ENCODE measurements around the gene NACC2. TPM values are rescaled to one million over a fixed set of nuclear protein-coding genes. Genes with fewer than 3 reads are reported as not detected.

The NACC2 gene
- total and polyA plus RNA-seq, 2 donors (not counting 3 experiments of a cell fraction or from before 2014, with no cell fraction given): 15.8 to 27.1 TPM

DNA sequence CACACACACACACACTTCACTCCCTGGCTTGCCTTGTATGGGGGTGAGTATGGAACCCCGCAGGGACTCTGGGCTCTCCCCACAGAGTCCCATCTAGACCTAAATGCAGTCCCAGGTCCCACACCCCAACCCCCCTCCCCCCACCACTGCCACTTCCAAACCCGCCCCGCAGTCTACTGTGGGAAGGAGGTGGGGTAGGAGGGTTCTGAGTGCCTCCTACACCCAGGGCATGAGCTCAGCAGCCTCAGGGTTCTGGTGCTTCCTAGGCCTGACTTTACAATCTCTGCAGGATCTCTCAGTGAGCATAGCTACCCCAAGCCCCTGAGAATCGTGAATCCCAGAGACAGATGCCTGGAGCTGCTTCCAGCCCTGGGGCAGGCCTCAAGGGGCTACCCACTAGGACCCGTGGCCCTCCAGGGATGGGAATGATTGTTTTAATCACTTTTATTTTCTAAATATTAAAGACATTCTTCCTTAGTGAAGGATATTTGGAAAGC is 1.5 kb upstream of the NACC2 start:
- no peak overlapping the region for H2AFZ ChIP-seq (ENCODE audit: low read depth, low read length)
- H3K79me2 ChIP-seq (ENCODE audit: control insufficient read depth, insufficient read depth, low read length): peaks cover 31% of the 10 kb centered on the region
- H4K20me1 ChIP-seq (replicated peaks; ENCODE audit: control insufficient read depth, extremely low read depth, insufficient read depth, low read length): no peaks in the 10 kb centered on the region
- ChIA-PET POLR2A (no interaction called here), CTCF (interaction anchor here (0.6 to 1.9 kb wide), 4 partner anchors 11 to 26 kb away, joined by 3 to 6 read pairs (median 4); no protein-coding TSS in a partner anchor)
- intact Hi-C loops (cut with micrococcal nuclease) (no loop called here), dilution Hi-C loops (cut with MboI; ENCODE audit: extremely low pct_ligation_motif_present, low sequenced_read_pairs) (no loop called here)
- no peak overlapping the region for H3K4me2 ChIP-seq (ENCODE audit: insufficient read depth, low read length)
- no peaks in the 10 kb centered on the region for H3K36me3 ChIP-seq (ENCODE audit: control insufficient read depth in 2 of 2, extremely low read depth in 1 of 2, insufficient read depth in 2 of 2, low read length in 2 of 2)
- no peaks in the 10 kb centered on the region for H3K27me3 ChIP-seq (ENCODE audit: control insufficient read depth in 2 of 2, insufficient read depth in 2 of 2, low read length in 2 of 2)
- DNase-seq (ENCODE audit: low read depth, low spot score) (no peak), FAIRE-seq (no peak)
- H3K4me3 ChIP-seq (replicated peaks in 1 of 3; ENCODE audit: insufficient read depth in 1 of 3, low read depth in 1 of 3, low read length in 3 of 3): no peak overlapping the region
- H3K9me1 ChIP-seq (replicated peaks; ENCODE audit: control insufficient read depth, extremely low read depth, insufficient read depth, low read length): no peaks in the 10 kb centered on the region
- no TSS peak for BruUV-seq (replicated peaks)
- H3K27ac ChIP-seq (ENCODE audit: insufficient read depth, low read depth, low read length): no peak overlapping the region
- H3K9me3 ChIP-seq (replicated peaks; ENCODE audit: control insufficient read depth, insufficient read depth, low read length): no peaks in the 10 kb centered on the region
- H3K4me1 ChIP-seq (ENCODE audit: control insufficient read depth, extremely low read depth, insufficient read depth, low read length): peaks cover 15% of the 10 kb centered on the region
- TF ChIP-seq, protein P1, sequence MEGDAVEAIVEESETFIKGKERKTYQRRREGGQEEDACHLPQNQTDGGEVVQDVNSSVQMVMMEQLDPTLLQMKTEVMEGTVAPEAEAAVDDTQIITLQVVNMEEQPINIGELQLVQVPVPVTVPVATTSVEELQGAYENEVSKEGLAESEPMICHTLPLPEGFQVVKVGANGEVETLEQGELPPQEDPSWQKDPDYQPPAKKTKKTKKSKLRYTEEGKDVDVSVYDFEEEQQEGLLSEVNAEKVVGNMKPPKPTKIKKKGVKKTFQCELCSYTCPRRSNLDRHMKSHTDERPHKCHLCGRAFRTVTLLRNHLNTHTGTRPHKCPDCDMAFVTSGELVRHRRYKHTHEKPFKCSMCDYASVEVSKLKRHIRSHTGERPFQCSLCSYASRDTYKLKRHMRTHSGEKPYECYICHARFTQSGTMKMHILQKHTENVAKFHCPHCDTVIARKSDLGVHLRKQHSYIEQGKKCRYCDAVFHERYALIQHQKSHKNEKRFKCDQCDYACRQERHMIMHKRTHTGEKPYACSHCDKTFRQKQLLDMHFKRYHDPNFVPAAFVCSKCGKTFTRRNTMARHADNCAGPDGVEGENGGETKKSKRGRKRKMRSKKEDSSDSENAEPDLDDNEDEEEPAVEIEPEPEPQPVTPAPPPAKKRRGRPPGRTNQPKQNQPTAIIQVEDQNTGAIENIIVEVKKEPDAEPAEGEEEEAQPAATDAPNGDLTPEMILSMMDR (IDR thresholded peaks at IDR 0.05; ENCODE audit: extremely low read depth in 1 of 2, insufficient read depth in 1 of 2, low read depth in 1 of 2, low read length in 2 of 2): no peak
- TF ChIP-seq GATA2 (IDR thresholded peaks at IDR 0.05; ENCODE audit: insufficient read depth, insufficient read length, low read depth, low read length) (no peak), EZH2 (IDR thresholded peaks at IDR 0.05; ENCODE audit: borderline replicate concordance, low read depth, low read length, severe bottlenecking) (no peak), POLR2AphosphoS5 (IDR thresholded peaks at IDR 0.05; ENCODE audit: insufficient read depth, low read depth, low read length) (no peak), FOS (IDR thresholded peaks at IDR 0.05; ENCODE audit: borderline replicate concordance, insufficient read depth, low read length) (no peak), POLR2A (IDR thresholded peaks at IDR 0.05; ENCODE audit: low read depth, low read length) (no peak), JUN (IDR thresholded peaks at IDR 0.05; ENCODE audit: borderline replicate concordance, insufficient read depth, insufficient read length, low read depth) (no peak), MYC (IDR thresholded peaks at IDR 0.05; ENCODE audit: low read depth, low read length) (no peak)
- TF ChIP-seq, protein P2, sequence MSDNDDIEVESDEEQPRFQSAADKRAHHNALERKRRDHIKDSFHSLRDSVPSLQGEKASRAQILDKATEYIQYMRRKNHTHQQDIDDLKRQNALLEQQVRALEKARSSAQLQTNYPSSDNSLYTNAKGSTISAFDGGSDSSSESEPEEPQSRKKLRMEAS (IDR thresholded peaks at IDR 0.05; ENCODE audit: insufficient read depth, insufficient read length): no peak
- no peak overlapping the region for H3K9ac ChIP-seq (replicated peaks; ENCODE audit: extremely low read depth, insufficient read depth, low read length)
